H1 (cell line): Measurements from ENCODE around the gene MACROD2. TPM values are rescaled to one million over a fixed set of nuclear protein-coding genes. Genes with fewer than 3 reads are reported as not detected.
"Not testable (repeated sequence)": the region's sequence is repeated elsewhere in the genome, so short reads cannot be mapped to it uniquely, and the experiment has no call there.

Experiments used
- CTCF ChIA-PET: fragments of 300-600 bp; sonication (Branson Sonifier 250); formaldehyde crosslinking; loops from one replicate; lab custom pipeline; 2021; ENCODE audit not compliant: partially characterized antibody; lab: Charles Lee
- POLR2A ChIA-PET: fragments of 300-600 bp; sonication (Branson Sonifier 250); formaldehyde crosslinking; loops from one replicate; lab custom pipeline; 2021; ENCODE audit warnings: inconsistent platforms; ENCODE audit not compliant: partially characterized antibody; lab: Charles Lee
- DNase-seq, 2 experiments: peaks; one replicate each; pipeline versions ENCODE4 v3.0.0 to v3.0.0-alpha.2; 2010 to 2022; ENCODE audit warnings: low spot score in 2 of 2, low read depth in 1 of 2, mixed read lengths in 1 of 2
- FAIRE-seq: peaks from 2 replicates; lab custom pipeline; 2011; peaks lifted over from hg19 to GRCh38; lab: Jason Lieb, UNC
- H2AFZ ChIP-seq: 2 replicates; pipeline ENCODE4 v1.8.1; 2012; ENCODE audit warnings: low read length, inconsistent platforms
- H2AK5ac ChIP-seq: 2 replicates; pipeline ENCODE4 v1.6.1; 2013; ENCODE audit warnings: low read depth, low read length
- H2BK120ac ChIP-seq: replicated peaks from 2 replicates; pipeline ENCODE3; 2013; ENCODE audit warnings: low read depth, low read length, inconsistent platforms
- H2BK12ac ChIP-seq: 2 replicates; pipeline ENCODE4 v1.6.1; 2013; ENCODE audit warnings: low read depth, low read length
- H2BK15ac ChIP-seq: 2 replicates; pipeline ENCODE4 v1.6.1; 2013; ENCODE audit warnings: low read length
- H2BK20ac ChIP-seq: 2 replicates; pipeline ENCODE4 v1.6.1; 2013; ENCODE audit warnings: low read length
- H2BK5ac ChIP-seq: 2 replicates; pipeline ENCODE4 v1.6.1; 2013; ENCODE audit warnings: low read depth, low read length
- H3K14ac ChIP-seq: 2 replicates; pipeline ENCODE4 v1.6.1; 2013; ENCODE audit warnings: inconsistent platforms; ENCODE audit not compliant: insufficient read length
- H3K18ac ChIP-seq: 2 replicates; pipeline ENCODE4 v1.6.1; 2013; ENCODE audit warnings: low read length; ENCODE audit errors: extremely low read depth
- H3K23ac ChIP-seq: 2 replicates; pipeline ENCODE4 v1.6.1; 2013; ENCODE audit warnings: inconsistent platforms; ENCODE audit not compliant: insufficient read length
- H3K23me2 ChIP-seq: 2 replicates; pipeline ENCODE4 v1.6.1; 2013; ENCODE audit warnings: low read depth, low read length
- H3K27ac ChIP-seq: 2 replicates; pipeline ENCODE4 v1.6.1; 2011; ENCODE audit warnings: low read depth, low read length, inconsistent platforms
- H3K27me3 ChIP-seq, 4 experiments: replicated peaks in 1 of 4; 1 replicate in 1 of 4; 2 replicates in 3 of 4; pipeline versions ENCODE4 v1.6.1 to v1.8.1; 2011 to 2013; ENCODE audit warnings: low read length in 3 of 4, mild to moderate bottlenecking in 3 of 4, inconsistent platforms in 2 of 4, mixed read lengths in 2 of 4, moderate library complexity in 1 of 4; ENCODE audit not compliant: control insufficient read depth in 3 of 4, insufficient read depth in 3 of 4; ENCODE audit errors: extremely low read depth in 1 of 4
- H3K36me3 ChIP-seq, 4 experiments: 2 replicates each; pipeline versions ENCODE4 v1.6.1 to v1.8.1; 2011 to 2013; ENCODE audit warnings: mild to moderate bottlenecking in 4 of 4, low read length in 3 of 4, moderate library complexity in 2 of 4, control low read depth in 1 of 4, inconsistent platforms in 1 of 4; ENCODE audit not compliant: insufficient read depth in 4 of 4, control insufficient read depth in 2 of 4
- H3K4ac ChIP-seq: replicated peaks from 2 replicates; pipeline ENCODE3; 2013; ENCODE audit warnings: low read length, low read depth, mixed read lengths, inconsistent platforms; ENCODE audit not compliant: insufficient read length
- H3K4me1 ChIP-seq, 4 experiments: replicated peaks in 1 of 4; 1 replicate in 1 of 4; 2 replicates in 3 of 4; pipeline versions ENCODE4 v1.6.1 to v1.8.1; 2011 to 2013; ENCODE audit warnings: low read length in 3 of 4, inconsistent platforms in 2 of 4, mixed read lengths in 1 of 4; ENCODE audit not compliant: insufficient read depth in 4 of 4, control insufficient read depth in 3 of 4
- H3K4me2 ChIP-seq, 2 experiments: 2 replicates each; pipeline versions ENCODE4 v1.6.1 to v1.8.1; 2011 to 2013; ENCODE audit warnings: low read depth in 2 of 2, low read length in 2 of 2, control low read depth in 1 of 2, inconsistent platforms in 1 of 2, mild to moderate bottlenecking in 1 of 2; ENCODE audit not compliant: insufficient read depth in 1 of 2
- H3K4me3 ChIP-seq, 4 experiments: fragments of 200-600, 300-600 bp in 1 of 4; sonication (generic), shearing (Covaris generic), sonication (Bioruptor Twin) in 1 of 4; 2 replicates each; pipeline versions ENCODE4 v1.5.1 to v1.8.1; 2011 to 2016; ENCODE audit warnings: low read length in 4 of 4, low read depth in 3 of 4, control low read depth in 2 of 4, inconsistent platforms in 2 of 4, mild to moderate bottlenecking in 2 of 4, mixed read lengths in 1 of 4, moderate library complexity in 1 of 4; ENCODE audit not compliant: insufficient read depth in 2 of 4; ENCODE audit errors: extremely low read depth in 1 of 4
- H3K56ac ChIP-seq: replicated peaks from 2 replicates; pipeline ENCODE3; 2013; ENCODE audit warnings: low read depth, mild to moderate bottlenecking, mixed read lengths, low read length, inconsistent platforms; ENCODE audit not compliant: insufficient read length
- H3K79me1 ChIP-seq: 2 replicates; pipeline ENCODE4 v1.6.1; 2013; ENCODE audit warnings: low read depth, low read length, control low read depth
- H3K79me2 ChIP-seq, 2 experiments: 2 replicates each; pipeline versions ENCODE4 v1.6.1 to v1.8.1; 2012 to 2013; ENCODE audit warnings: low read length in 2 of 2, mild to moderate bottlenecking in 2 of 2, inconsistent platforms in 1 of 2; ENCODE audit not compliant: insufficient read depth in 2 of 2, control insufficient read depth in 1 of 2
- H3K9ac ChIP-seq, 4 experiments: replicated peaks in 1 of 4; 1 replicate in 1 of 4; 2 replicates in 3 of 4; pipeline versions ENCODE4 v1.6.1 to v1.8.1; 2011 to 2013; ENCODE audit warnings: low read depth in 3 of 4, low read length in 3 of 4, control low read depth in 2 of 4, mild to moderate bottlenecking in 2 of 4, moderate library complexity in 2 of 4, inconsistent platforms in 1 of 4; ENCODE audit errors: extremely low read depth in 1 of 4
- H3K9me3 ChIP-seq, 2 experiments: 2 replicates each; pipeline versions ENCODE4 v1.6.1 to v1.8.1; 2012 to 2013; ENCODE audit warnings: mild to moderate bottlenecking in 2 of 2, moderate library complexity in 2 of 2, control low read depth in 1 of 2, inconsistent platforms in 1 of 2, low read depth in 1 of 2, low read length in 1 of 2, mixed read lengths in 1 of 2; ENCODE audit not compliant: insufficient read depth in 2 of 2
- H4K20me1 ChIP-seq, 2 experiments: replicated peaks in 1 of 2; 2 replicates each; pipeline versions ENCODE3 to v1.8.1; 2011 to 2013; ENCODE audit warnings: inconsistent platforms in 2 of 2, low read length in 2 of 2, mild to moderate bottlenecking in 1 of 2; ENCODE audit not compliant: insufficient read depth in 2 of 2, control insufficient read depth in 1 of 2
- H4K5ac ChIP-seq: 2 replicates; pipeline ENCODE4 v1.6.1; 2013; ENCODE audit warnings: low read length, low read depth, mixed read lengths, inconsistent platforms; ENCODE audit not compliant: insufficient read length
- H4K8ac ChIP-seq: 2 replicates; pipeline ENCODE4 v1.8.0; 2013; ENCODE audit warnings: mild to moderate bottlenecking, moderate library complexity, low read length, inconsistent platforms; ENCODE audit not compliant: insufficient read depth; ENCODE audit errors: extremely low read depth
- H4K91ac ChIP-seq: replicated peaks from 2 replicates; pipeline ENCODE3; 2013; ENCODE audit warnings: low read length, mixed read lengths, inconsistent platforms; ENCODE audit not compliant: insufficient read length
- CBX5 ChIP-seq: fragments of 300-800, 300-1000 bp; sonication (generic); IDR thresholded peaks from 2 replicates; pipeline ENCODE4 v1.7.1; 2016; ENCODE audit warnings: antibody characterized with exemption, low read length, low read depth
- KDM1A ChIP-seq: fragments of 200-600, 300-600 bp; sonication (generic); IDR thresholded peaks from 2 replicates; pipeline ENCODE4 v1.7.1; 2016; ENCODE audit warnings: mild to moderate bottlenecking, low read length, borderline replicate concordance
- SAP30 ChIP-seq: fragments of 300-600 bp; sonication (generic); IDR thresholded peaks from 2 replicates; pipeline ENCODE4 v1.7.1; 2012; ENCODE audit warnings: low read length, moderate library complexity, mild to moderate bottlenecking, inconsistent platforms; ENCODE audit not compliant: insufficient read depth, insufficient replicate concordance
- TAF1 ChIP-seq: IDR thresholded peaks from 2 replicates; pipeline ENCODE4 v1.6.1; 2011; ENCODE audit warnings: mild to moderate bottlenecking, low read depth, low read length
- WGBS, 2 experiments: shearing (Covaris generic) in 1 of 2; methylation state at CpG; one replicate each; pipeline versions ENCODE4 v1.1.6 to v1.1.7; 2013 to 2015; ENCODE audit warnings: low lambda C conversion rate in 2 of 2, mixed read lengths in 2 of 2, inconsistent platforms in 1 of 2, low coverage in 1 of 2, missing lambda C conversion rate in 1 of 2; ENCODE audit not compliant: insufficient replicate concordance in 2 of 2, insufficient coverage in 1 of 2, insufficient read length in 1 of 2; ENCODE audit errors: extremely low coverage in 1 of 2, missing lambda C conversion rate in 1 of 2; 5-methylcytosine and 5-hydroxymethylcytosine counted together
- polyA plus RNA-seq, 7 experiments: library from polyadenylated mRNA; depleted of rRNA in 3 of 7; stranded (reverse) in 5 of 7; unstranded in 2 of 7; fragments of >200 nt in 5 of 7; fragments of 200-250 nt in 2 of 7; gene quantifications; 1 replicate in 5 of 7; 2 replicates in 1 of 7; 4 replicates in 1 of 7; pipeline versions ENCODE4 v1.2.1 to v1.2.3, GENCODE V29; 2011 to 2013; ENCODE audit warnings: missing spikeins in 2 of 7, mixed read lengths in 2 of 7
- total RNA-seq: library from RNA; stranded (reverse); fragmentation: NEBNext Ultra II Directional; extraction: Animal tissue kit (Norgen Biotek cat#: 25700); gene quantifications from 2 replicates; pipeline ENCODE4 v1.2.1, GENCODE V29; 2021

The MACROD2 gene
- total and polyA plus RNA-seq, 2 of the 8 experiments (the other 6 are each of a cell fraction or from before 2014, with no cell fraction given) = 0.70 to 3.9 TPM

DNA sequence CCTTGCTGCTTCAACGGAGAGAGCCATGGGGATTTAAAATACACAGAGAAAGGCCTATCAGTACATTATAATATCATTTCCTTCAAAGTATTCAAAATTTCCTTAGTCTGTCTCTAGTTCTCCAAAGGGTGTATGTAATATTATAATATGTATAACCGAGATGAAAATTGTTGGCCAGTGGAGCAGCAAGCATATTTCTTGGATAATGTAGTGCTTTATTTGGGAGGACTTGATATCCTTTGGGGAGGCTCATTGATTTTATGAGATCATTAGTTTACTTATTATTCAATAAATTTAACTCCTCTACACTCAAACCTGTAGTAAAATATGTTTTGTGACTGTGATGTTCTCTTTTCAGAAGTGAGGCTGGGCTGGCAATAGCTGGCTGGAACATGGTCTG, 1145.0 kb downstream of the MACROD2 start (continued):
- TF ChIP-seq SAP30 (no peak), KDM1A (no peak), CBX5 (no peak), TAF1 (no peak)
- TF ChIP-seq, all 59 proteins: peak for 0

DNA sequence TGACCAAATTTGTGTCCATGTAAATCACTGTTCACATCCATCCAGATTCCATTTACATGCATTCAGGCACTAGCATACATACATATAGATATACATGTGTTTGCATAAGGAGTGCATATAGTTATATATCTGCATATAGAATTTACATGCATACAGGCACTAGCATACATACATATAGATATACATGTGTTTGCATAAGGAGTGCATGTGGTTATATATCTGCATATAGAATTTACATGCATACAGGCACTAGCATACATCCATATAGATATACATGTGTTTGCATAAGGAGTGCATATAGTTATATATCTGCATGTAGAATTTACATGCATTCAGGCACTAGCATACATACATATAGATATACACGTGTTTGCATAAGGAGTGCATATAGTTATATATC, 1145.6 kb downstream of the MACROD2 start:
- H3K79me2 ChIP-seq, H3K14ac ChIP-seq, H3K4me2 ChIP-seq, H2BK12ac ChIP-seq, H2AK5ac ChIP-seq, H2BK120ac ChIP-seq, H3K36me3 ChIP-seq, H3K79me1 ChIP-seq, H3K4me1 ChIP-seq, H2BK5ac ChIP-seq, H4K91ac ChIP-seq, H3K27me3 ChIP-seq, H3K23ac ChIP-seq, H3K18ac ChIP-seq, H2BK15ac ChIP-seq, H4K8ac ChIP-seq, H2AFZ ChIP-seq, H3K56ac ChIP-seq, DNase-seq, H4K5ac ChIP-seq, H2BK20ac ChIP-seq, CTCF ChIA-PET, H3K27ac ChIP-seq, H3K4ac ChIP-seq, POLR2A ChIA-PET, H3K9me3 ChIP-seq, H3K4me3 ChIP-seq, H3K23me2 ChIP-seq, H4K20me1 ChIP-seq, FAIRE-seq, H3K9ac ChIP-seq: not testable (repeated sequence)
- WGBS, 2 experiments = 81% methylated on average over 1 of the region's 1 CpG; no CpG with 5 or more reads in 1 of the 2 experiments
